DMS153 (cell line): ENCODE results near the gene TMEM127.
"Not testable (repeated sequence)": the region's sequence is repeated elsewhere in the genome, so short reads cannot be mapped to it uniquely, and the experiment has no call there.

Source experiments
- DNase-seq: peaks from one replicate; lab custom pipeline; 2025; lab: John Stamatoyannopoulos, UW

The TMEM127 gene, protein sequence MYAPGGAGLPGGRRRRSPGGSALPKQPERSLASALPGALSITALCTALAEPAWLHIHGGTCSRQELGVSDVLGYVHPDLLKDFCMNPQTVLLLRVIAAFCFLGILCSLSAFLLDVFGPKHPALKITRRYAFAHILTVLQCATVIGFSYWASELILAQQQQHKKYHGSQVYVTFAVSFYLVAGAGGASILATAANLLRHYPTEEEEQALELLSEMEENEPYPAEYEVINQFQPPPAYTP

DNA sequence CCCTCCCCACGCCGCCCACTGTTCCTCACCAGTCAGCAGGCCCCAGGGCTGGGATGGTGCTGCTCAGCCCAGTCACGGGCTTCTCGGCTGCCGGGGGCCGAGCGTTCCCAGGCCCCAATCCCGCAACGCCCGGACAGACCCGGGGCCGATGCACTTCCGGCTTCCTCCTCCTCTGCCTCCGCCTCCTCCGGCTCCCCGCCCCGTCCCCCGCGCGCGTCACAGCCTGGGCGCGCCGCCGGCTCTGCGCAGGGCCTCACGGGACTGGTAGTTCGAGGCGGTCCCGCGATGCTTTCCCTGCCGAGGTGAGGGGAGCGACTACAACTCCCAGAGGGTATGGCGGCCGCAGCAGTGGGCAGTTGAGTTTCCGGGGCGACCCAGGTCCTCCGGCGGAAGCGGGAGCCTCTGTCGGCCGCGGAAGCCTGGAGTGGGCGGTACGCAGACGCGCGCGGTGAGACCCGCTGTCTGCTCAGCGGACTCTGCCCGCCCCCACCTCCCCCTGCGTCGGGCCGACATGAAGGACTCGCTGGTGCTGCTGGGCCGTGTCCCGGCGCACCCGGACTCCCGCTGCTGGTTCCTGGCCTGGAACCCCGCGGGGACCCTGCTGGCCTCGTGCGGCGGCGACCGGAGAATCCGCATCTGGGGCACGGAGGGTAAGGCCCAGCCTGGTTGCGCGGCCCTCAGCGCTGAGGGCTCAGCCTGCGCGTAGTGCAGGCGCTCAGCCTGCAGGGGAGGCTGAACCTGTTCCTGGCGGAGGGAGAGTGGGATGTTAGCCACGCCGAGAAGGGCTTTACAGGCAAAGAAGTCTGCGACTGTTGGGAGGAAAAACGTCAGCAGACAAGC lies at the start of gene TMEM127, which contains the start of gene CIAO1:
Gene TMEM127, minus strand, starts transcription at position 158 of the 840 bp plus-strand sequence. CDS start 616 bp downstream, outside the sequence.
Gene CIAO1, plus strand, starts transcription at position 386 of the 840 bp plus-strand sequence. Its CDS starts 126 bp downstream, at position 512.
- peak; percentile 97 for DNase-seq

DNA sequence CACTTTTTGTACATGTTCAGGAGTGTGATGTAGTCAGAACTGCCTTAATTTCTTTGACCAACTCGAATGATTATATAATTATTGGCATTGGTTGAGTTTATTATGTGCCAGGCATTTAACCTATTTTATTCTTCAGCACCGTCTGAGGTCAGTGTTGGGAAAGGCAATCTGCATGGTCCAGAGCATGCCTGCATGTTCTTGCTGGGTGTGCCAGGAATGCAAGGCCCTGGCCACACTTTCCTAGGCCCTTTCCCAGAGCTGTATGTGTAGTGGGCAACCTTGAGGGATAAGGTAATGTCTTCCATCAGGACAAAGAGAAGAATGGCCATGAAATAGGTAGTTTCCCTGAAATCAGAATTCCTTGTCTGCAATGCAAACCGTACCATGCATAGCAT lies 49.2 kb upstream of the TMEM127 start:
- no peak for DNase-seq

DNA sequence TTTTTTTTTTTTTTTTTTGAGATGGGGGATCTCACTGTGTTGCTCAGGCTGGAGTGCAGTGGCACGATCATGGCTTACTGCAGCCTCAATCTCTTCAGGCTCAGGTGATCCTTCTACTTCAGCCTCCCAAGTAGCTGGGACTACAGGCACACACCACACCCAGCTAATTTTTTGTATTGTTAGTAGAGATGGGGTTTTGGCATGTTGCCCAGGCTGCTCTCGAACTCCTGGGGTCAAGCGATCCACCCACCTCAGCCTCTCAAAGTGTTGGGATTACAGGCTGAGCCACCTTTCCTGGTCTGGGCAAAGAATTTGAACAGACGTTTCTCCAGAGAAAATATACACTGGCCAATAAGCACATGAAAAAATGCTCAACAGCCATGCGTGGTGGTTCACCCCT lies 42.5 kb upstream of the TMEM127 start:
- DNase-seq, result peak; percentile 6

DNA sequence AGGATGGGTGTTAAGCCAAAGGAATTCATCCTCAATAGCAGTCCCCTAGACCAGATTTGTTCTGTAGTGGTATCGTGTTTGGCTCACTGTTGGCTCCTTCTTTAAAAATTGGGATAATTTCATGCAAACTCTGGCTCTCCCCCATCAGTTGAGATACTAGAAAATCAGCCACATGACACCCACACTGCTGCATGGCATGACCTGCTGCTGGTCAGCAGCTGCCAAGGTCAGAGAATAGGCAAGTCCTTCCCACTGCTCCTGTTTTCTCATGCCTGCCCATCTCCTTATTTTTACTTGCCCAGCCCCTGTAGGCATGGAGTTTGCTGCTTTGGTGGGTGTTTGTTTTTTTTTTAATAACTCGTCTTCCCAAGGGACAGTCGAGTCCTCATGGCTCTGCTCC lies 40.6 kb upstream of the TMEM127 start:
- no peak for DNase-seq

DNA sequence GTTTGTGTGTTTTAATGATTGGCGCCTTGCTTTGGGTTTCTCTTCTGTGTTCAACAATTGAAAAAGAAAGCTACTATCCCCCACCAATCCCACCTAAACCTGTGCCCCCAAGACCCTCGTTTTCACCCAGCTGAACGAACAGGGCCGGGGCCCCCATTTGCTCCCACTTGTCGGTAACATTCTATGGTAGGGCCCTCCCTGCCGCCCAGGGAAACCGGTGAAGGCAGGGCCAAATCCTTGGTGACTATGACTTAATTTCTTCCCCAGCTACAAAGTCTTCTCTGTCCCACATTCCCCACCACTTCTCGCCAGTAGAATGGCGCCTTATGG lies 40.1 kb upstream of the TMEM127 start:
- no peak for DNase-seq

DNA sequence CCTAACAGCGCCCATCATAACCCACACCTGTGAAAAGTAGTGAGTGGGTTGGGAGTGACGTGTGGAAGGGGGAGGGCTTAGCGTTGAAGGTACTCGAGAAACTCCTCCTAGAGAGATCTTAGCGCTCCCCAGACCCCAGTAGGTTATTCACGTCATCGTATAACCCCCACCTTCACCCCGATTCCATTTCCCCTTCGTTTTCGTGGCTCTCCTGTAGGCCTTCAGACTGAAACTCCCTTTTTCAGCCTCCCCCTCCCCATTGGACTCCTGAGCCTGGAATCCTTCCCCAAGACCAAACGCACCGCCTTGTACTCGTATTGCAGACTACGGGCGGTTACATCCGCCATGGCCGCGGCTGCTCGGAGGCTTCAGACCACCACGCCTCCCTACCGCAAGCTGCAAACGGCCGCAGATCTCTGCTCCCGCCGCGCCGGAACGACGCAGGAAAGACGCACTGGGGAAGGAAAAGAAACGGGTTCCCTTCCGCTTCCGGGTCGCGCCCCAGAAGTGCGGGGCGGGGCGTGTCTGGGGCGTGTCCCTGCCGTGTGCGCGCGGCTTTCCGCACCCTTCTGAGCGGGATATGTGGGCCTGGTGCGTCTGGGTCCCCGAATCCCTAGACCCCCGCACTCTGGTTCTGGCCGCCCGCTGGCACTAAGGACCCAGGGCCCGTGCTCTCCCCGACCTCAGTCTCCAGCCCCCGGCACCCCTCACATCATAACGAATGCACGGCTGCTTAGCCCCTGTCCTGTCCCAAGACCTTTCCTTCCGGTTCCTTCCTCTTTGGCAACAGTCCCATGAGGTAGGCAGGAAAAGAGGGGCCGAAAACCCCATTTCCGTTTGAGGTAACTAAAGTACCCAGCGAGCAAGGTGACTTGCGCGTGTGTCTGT lies 39.5 kb upstream of the TMEM127 start, which contains the start of gene SNRNP200:
Gene SNRNP200, minus strand, starts transcription at position 456 of the 888 bp plus-strand sequence. Its CDS starts 109 bp downstream, at position 347.
- DNase-seq, result peak; percentile 61

DNA sequence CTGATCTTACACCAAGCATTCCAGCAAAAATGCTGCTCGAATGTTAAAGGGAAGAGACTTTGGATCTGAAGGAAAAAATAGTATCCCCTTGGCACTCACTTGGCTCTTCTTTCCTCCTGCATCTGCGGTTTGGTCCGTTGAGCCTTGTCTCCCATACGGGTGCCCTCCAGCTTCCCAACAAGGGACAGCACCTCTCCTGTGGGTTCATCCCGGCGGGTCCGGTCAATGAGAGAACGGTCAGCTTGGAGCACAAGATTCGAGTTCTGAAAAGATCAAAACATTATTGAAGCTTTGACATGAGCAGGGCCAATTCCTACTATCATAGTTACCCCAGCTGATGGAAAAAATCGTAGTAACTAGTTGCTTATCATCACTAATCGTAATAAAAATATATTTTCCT lies 38.8 kb upstream of the TMEM127 start:
- no peak for DNase-seq

DNA sequence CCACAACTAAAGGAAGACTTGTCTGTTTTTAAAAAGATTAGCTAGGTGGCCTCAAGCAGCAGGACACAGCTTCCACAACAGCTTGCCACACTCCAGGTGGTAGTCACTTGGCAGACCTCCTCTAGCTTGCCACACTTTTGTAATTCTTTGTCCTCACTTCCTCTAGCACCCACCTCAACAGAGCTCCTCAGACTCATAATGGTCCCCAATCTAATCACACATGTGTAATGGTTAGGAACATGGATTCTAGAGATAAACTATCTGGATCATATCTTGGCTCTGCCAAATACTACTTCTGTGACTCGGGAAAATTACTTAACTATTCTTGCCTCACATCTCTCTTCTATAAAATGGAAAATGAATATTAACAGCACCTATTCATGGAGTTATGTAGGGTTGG lies 36.1 kb upstream of the TMEM127 start:
- DNase-seq, result no peak

DNA sequence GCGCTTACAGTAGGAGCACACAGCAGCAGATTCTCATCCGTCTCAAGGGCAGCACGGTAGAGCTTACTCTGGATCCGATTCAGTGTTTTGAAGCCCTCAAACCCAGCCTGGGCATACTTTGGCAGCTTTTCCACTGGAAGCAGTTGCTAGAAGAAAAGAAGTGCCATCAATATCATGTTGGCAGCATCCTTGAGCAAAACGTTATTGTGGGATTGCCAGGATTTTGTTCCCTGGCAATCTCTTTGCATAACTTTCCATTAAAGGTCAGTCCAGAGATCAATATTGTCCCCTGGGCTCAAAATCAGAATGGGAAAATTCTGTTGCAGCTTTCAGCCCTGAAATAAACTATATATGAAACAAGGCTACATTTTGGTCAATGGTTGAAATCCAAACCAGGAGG lies 31.1 kb upstream of the TMEM127 start:
- DNase-seq, result no peak

DNA sequence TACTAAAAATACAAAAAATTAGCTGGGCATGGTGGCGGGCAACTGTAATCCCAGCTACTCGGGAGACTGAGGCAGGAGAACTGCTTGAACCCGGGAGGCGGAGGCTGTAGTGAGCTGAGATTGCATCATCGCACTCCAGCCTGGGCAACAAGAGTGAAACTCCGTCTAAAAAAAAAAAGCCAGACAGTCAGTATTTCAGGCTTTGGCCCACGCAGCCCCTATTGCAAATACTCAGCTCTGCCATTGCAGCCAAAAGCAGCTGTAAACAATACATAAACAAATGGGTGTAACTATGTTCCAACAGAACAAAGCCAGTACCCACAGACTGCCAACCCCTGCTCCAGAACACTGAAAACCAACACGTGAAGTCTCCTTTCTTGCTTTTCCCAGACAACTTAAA lies 28.5 kb upstream of the TMEM127 start:
- DNase-seq, result not testable (repeated sequence)

DNA sequence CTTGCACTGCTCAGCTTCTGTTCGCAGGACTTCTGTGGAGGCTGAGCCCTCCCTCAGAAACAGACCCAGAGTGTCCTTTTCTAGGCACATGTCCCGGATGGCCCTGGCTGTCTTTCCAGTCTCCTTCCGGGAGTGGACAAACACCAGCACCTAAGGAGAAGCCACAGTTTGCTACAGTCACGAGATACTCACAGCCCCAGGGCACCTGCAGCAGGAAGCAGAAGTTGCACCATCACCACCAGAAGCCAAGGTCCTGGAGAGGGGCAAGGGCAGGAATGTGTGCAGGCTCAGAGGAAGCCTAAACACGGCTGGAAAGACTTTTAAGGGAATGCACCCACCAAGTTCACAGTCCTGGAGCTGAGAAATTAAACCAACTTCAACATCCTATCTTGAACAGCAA lies 26.0 kb upstream of the TMEM127 start:
- no peak for DNase-seq

DNA sequence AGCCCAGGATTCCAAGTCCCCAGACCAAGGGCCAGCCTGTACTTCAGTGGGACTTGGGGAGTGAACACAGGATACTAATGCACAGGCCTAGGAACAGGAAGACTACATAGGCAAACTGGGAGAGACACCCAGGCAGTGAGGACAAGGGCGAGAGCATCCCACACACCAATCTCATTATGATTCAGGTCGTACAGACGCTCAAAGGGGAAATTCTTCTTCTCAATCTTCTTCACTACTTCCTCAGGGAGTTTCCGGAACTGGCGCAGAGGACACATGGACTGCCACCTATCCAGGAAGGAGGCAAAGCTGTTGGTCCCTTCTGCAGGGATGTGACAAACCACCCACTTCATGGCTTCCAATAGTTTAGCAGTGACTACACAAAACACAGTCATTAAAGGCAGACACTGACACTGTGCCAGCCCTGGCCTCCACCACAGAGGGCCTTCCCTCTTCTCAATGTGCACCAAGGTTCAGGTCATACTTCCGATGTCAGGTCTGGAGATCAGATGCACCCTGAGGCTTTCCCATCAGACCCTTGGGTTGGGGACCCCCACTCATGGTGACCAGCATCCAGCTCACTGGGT lies 21.6 kb upstream of the TMEM127 start:
- DNase-seq, result no peak

DNA sequence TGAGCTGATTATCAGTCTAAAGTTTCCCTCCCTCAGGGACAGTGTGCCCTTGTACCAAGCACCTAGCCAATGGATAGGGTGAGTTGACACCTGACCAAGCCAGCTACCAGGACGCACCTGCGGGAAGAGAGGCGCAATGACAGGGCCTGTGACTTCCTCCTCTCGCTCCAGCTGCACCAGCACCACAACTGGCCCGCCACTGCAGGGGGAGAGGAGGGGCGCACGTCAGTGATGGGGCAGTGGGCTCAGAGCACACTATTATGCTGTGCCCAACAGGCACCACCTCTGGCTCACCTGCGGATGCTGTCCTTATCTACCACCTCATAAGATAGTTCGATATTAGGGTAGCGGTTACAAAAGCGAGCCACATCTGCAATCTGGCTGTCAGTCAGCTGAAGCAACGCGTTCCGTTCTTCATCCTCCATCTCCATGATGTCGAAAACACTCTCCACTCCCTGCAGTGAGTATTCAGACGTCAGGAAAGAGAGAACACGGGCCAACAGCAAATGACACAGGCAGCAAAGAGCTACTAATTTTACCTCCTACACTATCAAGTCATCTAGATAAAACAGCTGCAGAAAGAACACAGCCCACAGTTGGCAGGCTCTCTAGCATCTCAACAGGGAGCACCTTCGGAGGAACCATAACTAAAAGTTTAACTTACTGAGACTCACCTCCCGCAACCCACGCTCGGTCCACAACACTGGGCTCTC lies 11.1 kb upstream of the TMEM127 start:
- DNase-seq, result no peak

DNA sequence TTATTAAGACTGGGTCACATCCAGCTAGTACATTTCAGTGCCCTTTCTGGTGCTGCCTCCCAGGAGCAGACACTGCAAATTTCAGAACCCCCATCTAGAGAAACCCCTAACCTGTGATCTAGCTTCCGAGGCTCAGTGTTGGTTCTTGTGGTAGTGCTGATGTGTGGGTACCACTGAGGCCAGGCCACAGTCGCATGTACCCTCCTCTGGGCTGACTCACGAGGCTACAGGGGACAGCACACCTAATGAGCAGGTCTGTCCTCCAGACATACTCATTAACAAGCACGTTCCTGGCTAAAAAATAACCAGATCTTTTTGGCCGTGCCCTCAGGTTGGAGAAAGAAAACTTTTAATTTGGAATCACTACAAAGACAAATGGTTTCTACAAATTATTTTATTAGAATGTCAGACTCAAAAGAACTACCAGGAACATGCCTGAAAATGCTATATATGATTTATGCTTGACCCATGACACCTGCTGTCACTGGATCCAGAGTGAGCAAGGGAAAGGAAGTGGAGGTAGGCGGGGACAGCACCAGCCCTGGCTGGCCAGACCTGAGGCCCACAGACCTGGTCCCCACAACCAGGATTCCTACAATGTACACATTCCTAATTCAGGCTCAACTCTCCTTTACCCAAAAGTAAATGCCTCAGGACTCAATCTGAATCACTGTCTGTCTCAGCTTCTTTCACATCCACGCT lies 8.7 kb upstream of the TMEM127 start:
- no peak for DNase-seq

DNA sequence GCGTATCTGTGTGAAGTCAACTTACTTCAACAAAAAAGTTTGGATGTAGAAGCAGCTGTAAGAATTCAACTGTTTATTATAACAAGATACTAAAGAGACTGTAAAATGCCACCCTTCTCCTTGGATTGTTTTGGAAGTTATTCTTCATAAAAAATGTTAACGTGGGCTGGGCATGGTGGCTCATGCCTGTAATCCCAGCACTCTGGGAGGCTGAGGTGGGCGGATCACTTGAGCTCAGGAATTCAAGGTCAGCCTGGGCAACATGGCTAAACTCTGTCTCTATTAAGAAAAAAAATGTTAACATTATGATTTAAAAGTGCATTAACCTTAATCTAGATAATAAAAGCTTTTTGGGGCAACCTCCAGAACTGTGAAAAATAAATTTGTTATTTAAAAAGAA lies 8.0 kb upstream of the TMEM127 start:
- no peak for DNase-seq

DNA sequence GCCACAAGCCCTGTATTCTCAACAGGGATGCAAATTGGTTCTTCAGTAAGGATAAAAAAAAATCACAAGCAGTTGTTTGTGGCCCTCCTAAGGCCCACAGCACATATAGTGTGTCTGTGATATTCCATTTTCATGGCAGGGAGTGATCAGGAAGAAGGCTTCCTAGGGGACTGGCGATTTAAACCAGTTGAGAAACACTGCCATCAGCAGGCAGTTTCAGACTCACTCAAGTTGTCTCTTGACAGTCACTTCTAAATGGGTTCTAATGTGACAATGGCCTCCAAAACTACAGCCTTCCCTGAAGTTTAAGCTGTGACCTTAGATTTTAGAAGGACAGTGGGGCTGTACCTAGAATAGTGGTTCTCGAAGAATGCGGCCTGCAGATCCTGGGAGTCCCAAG lies 6.2 kb upstream of the TMEM127 start:
- DNase-seq, result no peak

DNA sequence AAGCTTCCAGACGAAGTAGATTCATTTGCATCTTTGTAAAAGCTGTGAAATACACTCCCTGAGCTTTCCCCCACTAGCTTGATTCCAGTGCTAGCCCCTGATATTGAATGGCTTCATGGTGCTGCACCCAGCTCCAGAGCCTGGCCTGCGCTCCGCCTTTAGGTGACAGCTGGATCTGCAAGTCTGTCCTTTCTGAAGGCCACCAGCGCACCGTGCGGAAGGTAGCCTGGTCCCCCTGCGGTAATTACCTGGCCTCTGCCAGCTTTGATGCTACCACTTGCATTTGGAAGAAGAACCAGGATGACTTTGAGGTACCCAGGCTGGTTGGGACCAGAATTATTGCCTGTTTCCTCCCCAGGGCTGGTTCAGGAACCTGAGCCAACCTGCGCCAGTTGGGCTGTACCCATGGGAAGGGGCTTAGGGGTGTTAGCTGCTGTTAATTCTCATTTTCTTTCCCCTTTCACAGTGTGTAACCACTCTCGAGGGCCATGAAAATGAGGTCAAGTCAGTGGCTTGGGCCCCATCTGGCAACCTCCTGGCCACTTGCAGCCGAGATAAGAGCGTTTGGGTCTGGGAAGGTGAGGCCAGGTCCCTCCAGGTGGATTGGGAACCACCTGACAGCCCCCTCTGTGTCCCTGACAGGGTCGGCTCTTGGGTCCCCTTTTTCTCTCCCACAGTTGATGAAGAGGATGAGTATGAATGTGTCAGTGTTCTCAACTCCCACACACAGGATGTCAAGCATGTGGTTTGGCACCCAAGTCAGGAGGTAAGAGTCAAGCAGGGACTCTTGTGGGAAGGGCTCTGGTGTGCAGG lies 1.6 kb upstream of the TMEM127 start:
- no peak for DNase-seq

DNA sequence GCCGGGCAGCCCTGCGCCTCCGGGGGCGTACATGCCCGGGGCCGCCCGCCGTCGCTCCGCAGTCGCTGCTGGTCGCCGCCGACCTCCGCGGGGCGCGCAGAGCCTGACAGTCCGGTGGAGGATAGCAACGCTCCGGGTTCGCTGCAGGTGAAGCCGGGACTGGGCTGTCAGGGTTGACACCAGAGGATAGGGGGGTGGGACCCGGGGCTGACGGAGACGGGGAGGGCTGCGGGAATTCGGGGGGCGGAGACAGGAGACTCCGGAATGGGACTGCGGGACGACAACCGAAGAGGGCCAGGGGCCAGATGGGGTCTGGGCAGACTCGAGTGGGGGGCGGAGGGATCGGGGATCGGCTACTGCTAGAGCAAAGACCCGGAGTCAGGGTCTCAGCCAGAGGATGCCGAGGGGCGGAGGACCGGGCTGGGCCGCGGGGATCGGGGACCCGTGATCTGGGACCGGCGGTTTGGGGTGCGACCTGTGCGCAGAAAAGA lies 403 bp downstream of the TMEM127 start:
- no peak for DNase-seq

DNA sequence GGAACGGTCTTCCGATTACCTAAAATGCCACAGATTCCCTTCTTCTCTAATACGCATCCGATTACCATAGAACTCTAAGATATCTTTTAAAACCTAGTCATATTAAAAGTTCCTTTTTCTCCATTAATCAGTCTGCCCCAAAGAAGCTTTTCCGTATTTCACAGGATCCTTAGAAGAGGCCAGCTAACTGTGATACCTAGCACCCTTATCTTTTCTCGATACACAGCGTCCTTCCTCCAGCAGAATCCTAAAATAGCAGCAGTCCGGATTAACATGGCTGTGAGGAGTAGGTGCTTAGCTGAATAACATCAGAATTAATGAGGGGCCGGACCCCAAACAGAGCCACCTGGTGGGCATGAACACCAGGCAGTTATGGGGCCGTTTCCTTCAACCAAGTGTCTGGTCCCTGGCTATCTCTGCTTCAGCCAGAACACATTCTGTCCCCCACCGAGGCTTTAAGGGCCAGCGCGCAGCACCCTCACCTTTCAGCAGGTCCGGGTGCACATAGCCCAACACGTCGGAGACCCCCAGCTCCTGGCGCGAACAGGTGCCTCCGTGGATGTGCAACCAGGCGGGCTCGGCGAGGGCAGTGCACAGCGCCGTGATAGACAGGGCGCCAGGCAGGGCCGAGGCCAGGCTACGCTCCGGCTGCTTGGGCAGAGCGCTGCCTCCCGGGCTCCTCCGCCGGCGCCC lies 995 bp downstream of the TMEM127 start:
- DNase-seq, result no peak
